ENCODE data around the gene CR1. TPM values are rescaled to one million over a fixed set of nuclear protein-coding genes. Genes with fewer than 3 reads are reported as not detected.

The CR1 gene
- total and polyA plus RNA-seq, 9 of the 15 experiments (the other 6 are each of a cell fraction or from before 2014, with no cell fraction given) = 0.07 to 0.47 (median 0.18) TPM

- TF ChIP-seq ZNF518B (CRISPR knock-in tag; IDR thresholded peaks at IDR 0.05) (no peak), MXI1 (IDR thresholded peaks at IDR 0.05; ENCODE audit: low read depth, low read length) (peak; percentile 96), JUND (IDR thresholded peaks at IDR 0.05; ENCODE audit: borderline replicate concordance, low read depth, low read length) (peak; percentile 37; the same call in 1 of the 2 replicates), JUND (tag; IDR thresholded peaks at IDR 0.05; ENCODE audit: borderline replicate concordance, low read depth, low read length) (peak; percentile 46; the same call in 1 of the 3 replicates), SIN3A (IDR thresholded peaks at IDR 0.05; ENCODE audit: borderline replicate concordance in 2 of 2, control insufficient read depth in 1 of 2, low read depth in 2 of 2, low read length in 2 of 2) (peak in 1 of 2 experiments; percentile 65; a peak in 2 of 4 replicates), ZC3H4 (CRISPR knock-in tag; IDR thresholded peaks at IDR 0.05; ENCODE audit: borderline replicate concordance) (no peak), CTBP1 (IDR thresholded peaks at IDR 0.05; ENCODE audit: borderline replicate concordance) (peak; percentile 91), HOXB6 (CRISPR knock-in tag; IDR thresholded peaks at IDR 0.05; ENCODE audit: borderline replicate concordance) (no peak), YY1 (IDR thresholded peaks at IDR 0.05; ENCODE audit: borderline replicate concordance in 1 of 3, control insufficient read depth in 1 of 3, extremely low read depth in 1 of 3, insufficient read depth in 3 of 3, insufficient read length in 1 of 3, insufficient replicate concordance in 2 of 3, low read depth in 1 of 3, low read length in 2 of 3) (peak in 2 of 3 experiments; percentile 80 to 93), ZNF551 (CRISPR knock-in tag; IDR thresholded peaks at IDR 0.05) (no peak), ZNF24 (IDR thresholded peaks at IDR 0.05) (0 out of 2 replicates have a peak, but pooled peaks have one; percentile 13), ARID2 (IDR thresholded peaks at IDR 0.05) (peak; percentile 75; the same call in 1 of the 2 replicates), GATAD2B (IDR thresholded peaks at IDR 0.05; ENCODE audit: borderline replicate concordance) (no peak), KAT2B (IDR thresholded peaks at IDR 0.05; ENCODE audit: low read depth, low read length) (no peak), HMG20B (CRISPR knock-in tag; IDR thresholded peaks at IDR 0.05) (no peak), RFX1 (IDR thresholded peaks at IDR 0.05) (peak; percentile 98)
- TF ChIP-seq, protein P1, sequence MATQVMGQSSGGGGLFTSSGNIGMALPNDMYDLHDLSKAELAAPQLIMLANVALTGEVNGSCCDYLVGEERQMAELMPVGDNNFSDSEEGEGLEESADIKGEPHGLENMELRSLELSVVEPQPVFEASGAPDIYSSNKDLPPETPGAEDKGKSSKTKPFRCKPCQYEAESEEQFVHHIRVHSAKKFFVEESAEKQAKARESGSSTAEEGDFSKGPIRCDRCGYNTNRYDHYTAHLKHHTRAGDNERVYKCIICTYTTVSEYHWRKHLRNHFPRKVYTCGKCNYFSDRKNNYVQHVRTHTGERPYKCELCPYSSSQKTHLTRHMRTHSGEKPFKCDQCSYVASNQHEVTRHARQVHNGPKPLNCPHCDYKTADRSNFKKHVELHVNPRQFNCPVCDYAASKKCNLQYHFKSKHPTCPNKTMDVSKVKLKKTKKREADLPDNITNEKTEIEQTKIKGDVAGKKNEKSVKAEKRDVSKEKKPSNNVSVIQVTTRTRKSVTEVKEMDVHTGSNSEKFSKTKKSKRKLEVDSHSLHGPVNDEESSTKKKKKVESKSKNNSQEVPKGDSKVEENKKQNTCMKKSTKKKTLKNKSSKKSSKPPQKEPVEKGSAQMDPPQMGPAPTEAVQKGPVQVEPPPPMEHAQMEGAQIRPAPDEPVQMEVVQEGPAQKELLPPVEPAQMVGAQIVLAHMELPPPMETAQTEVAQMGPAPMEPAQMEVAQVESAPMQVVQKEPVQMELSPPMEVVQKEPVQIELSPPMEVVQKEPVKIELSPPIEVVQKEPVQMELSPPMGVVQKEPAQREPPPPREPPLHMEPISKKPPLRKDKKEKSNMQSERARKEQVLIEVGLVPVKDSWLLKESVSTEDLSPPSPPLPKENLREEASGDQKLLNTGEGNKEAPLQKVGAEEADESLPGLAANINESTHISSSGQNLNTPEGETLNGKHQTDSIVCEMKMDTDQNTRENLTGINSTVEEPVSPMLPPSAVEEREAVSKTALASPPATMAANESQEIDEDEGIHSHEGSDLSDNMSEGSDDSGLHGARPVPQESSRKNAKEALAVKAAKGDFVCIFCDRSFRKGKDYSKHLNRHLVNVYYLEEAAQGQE (IDR thresholded peaks at IDR 0.05; ENCODE audit: borderline replicate concordance) = peak; percentile 93
- TF ChIP-seq, protein P1 (CRISPR knock-in tag; IDR thresholded peaks at IDR 0.05; ENCODE audit: low read depth) = no peak
Measured at GRCh38 chr1:207579436-207579799, 83.5 kb downstream of the CR1 start (continued).
